Mesothelial cell of epicardium (in vitro differentiated cells): Measurements from ENCODE around the gene MAML2. TPM values are rescaled to one million over a fixed set of nuclear protein-coding genes. Genes with fewer than 3 reads are reported as not detected.
"Not testable (repeated sequence)": the region's sequence is repeated elsewhere in the genome, so short reads cannot be mapped to it uniquely, and the experiment has no call there.

ENCODE experiments used
- DNase-seq, 2 experiments: peaks; one replicate each; pipeline ENCODE4 v3.0.0; 2021; ENCODE audit warnings: low spot score in 2 of 2; ENCODE audit not compliant: unreplicated experiment in 2 of 2
- H3K27ac Mint-ChIP-seq: 2 replicates; pipeline ENCODE4 v1.8.0; 2021; ENCODE audit warnings: mixed read lengths
- H3K27me3 Mint-ChIP-seq: 2 replicates; pipeline ENCODE4 v1.8.0; 2021; ENCODE audit warnings: low read depth, mixed read lengths
- H3K36me3 Mint-ChIP-seq: 2 replicates; pipeline ENCODE4 v1.8.0; 2021; ENCODE audit warnings: mixed read lengths
- H3K4me1 Mint-ChIP-seq: 2 replicates; pipeline ENCODE4 v1.8.0; 2021; ENCODE audit warnings: mixed read lengths
- H3K4me3 Mint-ChIP-seq: 2 replicates; pipeline ENCODE4 v1.8.0; 2021; ENCODE audit warnings: mild to moderate bottlenecking, moderate library complexity, mixed read lengths
- H3K9me3 Mint-ChIP-seq: 2 replicates; pipeline ENCODE4 v1.8.0; 2021; ENCODE audit warnings: mixed read lengths
- CTCF ChIP-seq: fragments of 200-600 bp; sonication (generic); IDR thresholded peaks from one replicate; pipeline ENCODE4 v1.5.0; 2021; ENCODE audit warnings: antibody characterized with exemption; ENCODE audit not compliant: unreplicated experiment
- total RNA-seq: library from RNA; stranded (reverse); gene quantifications from 3 replicates; pipeline ENCODE4 v1.2.1, GENCODE V29; 2021

Gene MAML2
- total RNA-seq, 1 donor from 2014 or later = 38.3 TPM

GRCh38 chr11:96189351-96189750 lies 153.6 kb downstream of the MAML2 start:
- peak overlapping the region; percentile 89 for H3K27ac Mint-ChIP-seq
- peaks cover 53% of the 10 kb centered on the region for H3K4me1 Mint-ChIP-seq
- TF ChIP-seq CTCF = no peak
- H3K36me3 Mint-ChIP-seq = peaks cover 2% of the 10 kb centered on the region
- H3K4me3 Mint-ChIP-seq = no peak overlapping the region
- no peaks in the 10 kb centered on the region for H3K9me3 Mint-ChIP-seq
- DNase-seq = no peak
- H3K27me3 Mint-ChIP-seq = no peaks in the 10 kb centered on the region

GRCh38 chr11:96188243-96189006 lies 154.6 kb downstream of the MAML2 start:
- no peaks in the 10 kb centered on the region for H3K9me3 Mint-ChIP-seq
- no peak for TF ChIP-seq CTCF
- H3K36me3 Mint-ChIP-seq = peaks cover 2% of the 10 kb centered on the region
- H3K27ac Mint-ChIP-seq = peak overlapping the region; percentile 89
- no peaks in the 10 kb centered on the region for H3K27me3 Mint-ChIP-seq
- no peak for DNase-seq
- peaks cover 43% of the 10 kb centered on the region for H3K4me1 Mint-ChIP-seq
- no peak overlapping the region for H3K4me3 Mint-ChIP-seq

- Mint-ChIP-seq H3K27me3 (no peaks in the 10 kb centered on the region), H3K4me1 (peaks cover 40% of the 10 kb centered on the region), H3K36me3 (peaks cover 2% of the 10 kb centered on the region), H3K9me3 (no peaks in the 10 kb centered on the region), H3K4me3 (no peak overlapping the region), H3K27ac (peak overlapping the region; percentile 89)
- no peak for DNase-seq
- TF ChIP-seq CTCF = no peak
Observed at GRCh38 chr11:96187822-96188221, 155.2 kb downstream of the MAML2 start.

GRCh38 chr11:96186806-96187205 lies 156.2 kb downstream of the MAML2 start:
- TF ChIP-seq CTCF = no peak
- Mint-ChIP-seq H3K4me3 (no peak overlapping the region), H3K4me1 (peaks cover 32% of the 10 kb centered on the region), H3K9me3 (no peaks in the 10 kb centered on the region), H3K27ac (no peak overlapping the region), H3K36me3 (peaks cover 2% of the 10 kb centered on the region), H3K27me3 (no peaks in the 10 kb centered on the region)
- no peak for DNase-seq

- H3K27me3 Mint-ChIP-seq = no peaks in the 10 kb centered on the region
- no peak overlapping the region for H3K27ac Mint-ChIP-seq
- no peaks in the 10 kb centered on the region for H3K9me3 Mint-ChIP-seq
- H3K4me1 Mint-ChIP-seq = peaks cover 27% of the 10 kb centered on the region
- H3K4me3 Mint-ChIP-seq = no peak overlapping the region
- TF ChIP-seq CTCF = no peak
- no peak for DNase-seq
- H3K36me3 Mint-ChIP-seq = peaks cover 1% of the 10 kb centered on the region
Observed at GRCh38 chr11:96185220-96185768, 157.7 kb downstream of the MAML2 start.

- not testable (repeated sequence) for H3K36me3 Mint-ChIP-seq, H3K27me3 Mint-ChIP-seq, H3K4me3 Mint-ChIP-seq, H3K9me3 Mint-ChIP-seq, H3K27ac Mint-ChIP-seq, DNase-seq
- H3K4me1 Mint-ChIP-seq = peaks cover 24% of the 10 kb centered on the region
Observed at GRCh38 chr11:96180937-96181336, 162.1 kb downstream of the MAML2 start.
